Loucy (cell line): ENCODE measurements around the gene MAP4K2.

ENCODE experiments used
- H2AFZ ChIP-seq: fragments of 200-600 bp; sonication (generic); 2 replicates; pipeline ENCODE4 v1.6.0; 2016; ENCODE audit warnings: antibody characterized with exemption, mild to moderate bottlenecking, low read length, moderate library complexity
- H3F3A ChIP-seq: fragments of 200-600 bp; 2 replicates; pipeline ENCODE4 v1.6.0; 2016; ENCODE audit warnings: antibody characterized with exemption, low read depth, mild to moderate bottlenecking
- H3K27me3 ChIP-seq: fragments of 200-600 bp; sonication (generic); 2 replicates; pipeline ENCODE4 v1.6.1; 2014; ENCODE audit warnings: low read length, mild to moderate bottlenecking; ENCODE audit not compliant: insufficient read depth, poor library complexity, severe bottlenecking
- H3K36me3 ChIP-seq: fragments of 200-600 bp; sonication (generic); 2 replicates; pipeline ENCODE4 v1.6.1; 2016; ENCODE audit warnings: low read length; ENCODE audit not compliant: insufficient read depth
- H3K4me1 ChIP-seq: fragments of 200-600 bp; sonication (generic); 2 replicates; pipeline ENCODE4 v1.5.1; 2014; ENCODE audit warnings: low read length, mild to moderate bottlenecking; ENCODE audit not compliant: insufficient read depth, poor library complexity, severe bottlenecking
- H3K4me2 ChIP-seq: fragments of 200-600 bp; sonication (generic); 2 replicates; pipeline ENCODE4 v1.6.0; 2014; ENCODE audit warnings: antibody characterized with exemption, low read length, low read depth, mild to moderate bottlenecking; ENCODE audit not compliant: poor library complexity, severe bottlenecking
- H3K4me3 ChIP-seq: fragments of 200-600 bp; sonication (generic); 2 replicates; pipeline ENCODE4 v1.5.1; 2014; ENCODE audit warnings: low read length, mild to moderate bottlenecking, mixed read lengths; ENCODE audit not compliant: poor library complexity, severe bottlenecking
- H3K79me2 ChIP-seq: fragments of 200-600 bp; sonication (generic); 2 replicates; pipeline ENCODE4 v1.6.1; 2014; ENCODE audit warnings: low read length; ENCODE audit not compliant: insufficient read depth
- H3K9ac ChIP-seq: fragments of 200-600 bp; sonication (generic); 2 replicates; pipeline ENCODE4 v1.6.0; 2014; ENCODE audit warnings: mild to moderate bottlenecking, low read depth, low read length, moderate library complexity; ENCODE audit not compliant: poor library complexity, severe bottlenecking
- H3K9me2 ChIP-seq: fragments of 200-600 bp; sonication (generic); replicated peaks from 2 replicates; pipeline ENCODE4 v1.6.1; 2016; ENCODE audit warnings: low read depth, low read length, mixed read lengths
- H3K9me3 ChIP-seq: fragments of 200-600 bp; sonication (generic); 2 replicates; pipeline ENCODE4 v1.6.1; 2014; ENCODE audit warnings: mild to moderate bottlenecking, antibody characterized with exemption, low read length, low read depth; ENCODE audit not compliant: insufficient read depth
- H4K20me1 ChIP-seq: fragments of 200-600 bp; sonication (generic); 2 replicates; pipeline ENCODE4 v1.6.0; 2014; ENCODE audit warnings: antibody characterized with exemption, low read length, mild to moderate bottlenecking; ENCODE audit not compliant: insufficient read depth, poor library complexity, severe bottlenecking
- EZH2phosphoT487 ChIP-seq: fragments of 200-600 bp; IDR thresholded peaks from 2 replicates; pipeline ENCODE4 v1.6.1; 2018; ENCODE audit warnings: antibody characterized with exemption, mild to moderate bottlenecking, moderate library complexity, borderline replicate concordance
- TF ChIP-seq, protein P1 (sequence below): fragments of 200-600 bp; sonication (generic); conservative IDR thresholded peaks from 2 replicates; pipeline ENCODE4 v1.5.1; 2014; ENCODE audit warnings: mild to moderate bottlenecking, antibody characterized with exemption, low read length

The MAP4K2 gene

DNA sequence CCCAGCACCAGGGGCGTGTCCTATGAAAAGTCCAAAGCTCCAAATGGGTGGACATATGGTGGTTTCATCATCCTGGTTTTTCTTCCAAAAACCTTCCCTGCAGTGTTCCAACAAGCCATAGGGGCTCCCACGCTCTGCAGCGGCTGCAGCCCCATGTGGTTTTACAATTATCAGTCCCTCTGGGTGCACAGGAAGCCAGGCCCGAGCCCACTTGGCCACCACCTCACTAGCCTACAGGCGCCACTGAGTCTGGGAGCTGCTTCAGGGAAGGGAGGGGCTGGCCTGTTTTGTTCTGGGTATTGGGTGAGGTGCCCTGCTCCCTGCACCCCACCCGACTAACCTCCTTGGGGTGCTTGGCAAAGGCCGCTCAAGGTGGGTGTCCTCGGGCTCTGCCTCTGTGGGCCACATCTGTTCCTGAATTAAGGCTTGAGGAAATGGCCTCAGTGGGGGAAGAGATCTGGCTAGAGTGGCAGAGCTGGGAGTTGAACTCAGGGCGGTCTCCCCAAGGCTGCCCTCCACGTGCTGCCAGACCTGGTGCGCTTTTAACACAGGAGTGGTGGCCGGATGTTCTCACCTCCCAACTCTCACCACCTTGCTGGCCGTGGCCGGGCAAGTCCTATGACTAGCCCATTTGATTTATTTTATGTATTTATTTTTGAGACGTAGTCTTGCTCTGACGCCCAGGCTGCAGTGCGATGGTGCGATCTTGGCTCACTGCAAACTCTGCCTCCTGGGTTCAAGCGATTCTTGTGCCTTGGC, 46.8 kb upstream of the MAP4K2 start:
- H3K4me3 ChIP-seq: no peak overlapping the region
- TF ChIP-seq EZH2phosphoT487: no peak
- TF ChIP-seq, protein P1, sequence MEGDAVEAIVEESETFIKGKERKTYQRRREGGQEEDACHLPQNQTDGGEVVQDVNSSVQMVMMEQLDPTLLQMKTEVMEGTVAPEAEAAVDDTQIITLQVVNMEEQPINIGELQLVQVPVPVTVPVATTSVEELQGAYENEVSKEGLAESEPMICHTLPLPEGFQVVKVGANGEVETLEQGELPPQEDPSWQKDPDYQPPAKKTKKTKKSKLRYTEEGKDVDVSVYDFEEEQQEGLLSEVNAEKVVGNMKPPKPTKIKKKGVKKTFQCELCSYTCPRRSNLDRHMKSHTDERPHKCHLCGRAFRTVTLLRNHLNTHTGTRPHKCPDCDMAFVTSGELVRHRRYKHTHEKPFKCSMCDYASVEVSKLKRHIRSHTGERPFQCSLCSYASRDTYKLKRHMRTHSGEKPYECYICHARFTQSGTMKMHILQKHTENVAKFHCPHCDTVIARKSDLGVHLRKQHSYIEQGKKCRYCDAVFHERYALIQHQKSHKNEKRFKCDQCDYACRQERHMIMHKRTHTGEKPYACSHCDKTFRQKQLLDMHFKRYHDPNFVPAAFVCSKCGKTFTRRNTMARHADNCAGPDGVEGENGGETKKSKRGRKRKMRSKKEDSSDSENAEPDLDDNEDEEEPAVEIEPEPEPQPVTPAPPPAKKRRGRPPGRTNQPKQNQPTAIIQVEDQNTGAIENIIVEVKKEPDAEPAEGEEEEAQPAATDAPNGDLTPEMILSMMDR: no peak
- H3K9me3 ChIP-seq: no peaks in the 10 kb centered on the region
- H3K4me2 ChIP-seq: no peak overlapping the region
- H3K27me3 ChIP-seq: no peaks in the 10 kb centered on the region
- no peaks in the 10 kb centered on the region for H3K9me2 ChIP-seq
- H3F3A ChIP-seq: no peaks in the 10 kb centered on the region
- H3K9ac ChIP-seq: no peak overlapping the region
- H4K20me1 ChIP-seq: no peaks in the 10 kb centered on the region
- peaks cover 21% of the 10 kb centered on the region; the same call in 1 of the 2 replicates for H3K36me3 ChIP-seq
- H2AFZ ChIP-seq: no peak overlapping the region
- H3K4me1 ChIP-seq: peaks cover 23% of the 10 kb centered on the region
- H3K79me2 ChIP-seq: no peaks in the 10 kb centered on the region

DNA sequence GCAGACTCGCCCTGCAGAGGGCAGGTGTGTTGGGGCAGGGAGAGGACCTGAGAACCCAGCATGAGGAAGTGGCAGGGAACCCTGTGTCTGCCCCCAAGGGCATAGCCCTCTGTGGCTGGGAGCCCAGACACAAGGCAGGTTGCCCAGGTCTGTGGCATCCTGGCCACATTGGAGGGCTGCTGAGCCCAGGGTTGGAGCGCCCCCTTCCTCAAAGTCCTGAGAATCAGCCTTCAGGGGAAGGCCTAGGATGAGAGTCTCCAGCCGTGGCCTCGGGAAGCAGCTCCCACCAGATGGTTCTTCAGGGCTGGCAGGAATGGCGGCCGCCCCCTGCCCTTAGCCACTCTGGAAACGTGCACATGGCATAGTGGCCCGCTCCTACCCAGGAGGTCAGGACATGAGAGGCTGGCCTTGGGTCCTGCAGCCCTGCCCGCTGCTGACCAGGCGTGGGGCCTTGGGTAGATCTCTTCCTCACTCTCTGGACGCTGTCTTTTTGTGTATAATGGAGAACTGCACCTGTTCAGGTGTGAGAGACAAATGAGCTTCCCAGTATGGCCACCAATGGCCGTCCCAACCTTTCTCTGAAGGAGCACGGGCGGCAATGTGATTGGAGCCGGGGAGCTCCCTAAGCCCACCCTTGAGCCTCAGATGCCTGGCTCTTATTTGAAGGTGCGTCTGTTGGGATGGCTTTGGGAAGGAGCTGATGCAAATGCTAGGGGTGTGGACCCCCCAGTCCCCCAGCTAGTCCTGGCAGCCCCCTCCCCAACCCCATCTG, 46.0 kb upstream of the MAP4K2 start:
- H3K36me3 ChIP-seq: peaks cover 13% of the 10 kb centered on the region; the same call in 1 of the 2 replicates
- no peaks in the 10 kb centered on the region for H3F3A ChIP-seq
- 0 out of 2 replicates have a peak overlapping the region, but pooled peaks have one; percentile 46 for H2AFZ ChIP-seq
- H3K4me3 ChIP-seq: no peak overlapping the region
- TF ChIP-seq, protein P1: peak; percentile 31
- no peak for TF ChIP-seq EZH2phosphoT487
- no peaks in the 10 kb centered on the region for H3K27me3 ChIP-seq
- no peak overlapping the region for H3K9ac ChIP-seq
- peaks cover 23% of the 10 kb centered on the region for H3K4me1 ChIP-seq
- no peak overlapping the region for H3K4me2 ChIP-seq
- no peaks in the 10 kb centered on the region for H3K9me3 ChIP-seq
- no peaks in the 10 kb centered on the region for H4K20me1 ChIP-seq
- H3K9me2 ChIP-seq: no peaks in the 10 kb centered on the region
- no peaks in the 10 kb centered on the region for H3K79me2 ChIP-seq

DNA sequence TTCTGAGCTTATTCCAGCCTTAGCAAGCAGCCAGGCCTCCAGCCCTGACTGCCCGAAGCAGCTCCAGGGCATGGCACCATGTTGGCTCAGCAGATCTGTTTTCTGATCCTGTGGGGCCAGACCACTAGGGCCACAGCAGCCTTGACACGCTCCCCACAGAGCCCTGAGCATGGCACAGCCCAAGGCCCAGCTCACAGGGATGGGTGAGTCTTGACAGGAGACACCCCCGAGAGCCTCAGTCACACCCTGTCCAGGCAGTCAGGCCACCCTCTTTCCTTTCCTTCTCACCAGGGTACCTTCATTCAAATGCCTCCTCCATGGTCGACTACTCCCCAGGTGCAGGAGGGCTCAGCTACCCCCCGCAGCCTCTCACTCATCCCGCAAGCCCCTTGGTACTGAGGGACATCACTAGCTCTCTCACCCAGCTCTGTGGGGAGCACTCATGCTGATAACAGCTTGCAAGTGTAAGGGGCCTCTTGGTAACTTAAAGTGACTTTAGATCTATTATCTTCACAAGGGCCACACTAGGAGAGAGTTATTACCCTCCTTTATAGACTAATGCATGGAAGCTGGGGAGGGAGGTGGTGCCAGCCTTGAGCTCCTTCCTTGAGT, 45.3 kb upstream of the MAP4K2 start:
- no peaks in the 10 kb centered on the region for H3K9me2 ChIP-seq
- TF ChIP-seq, protein P1: no peak
- TF ChIP-seq EZH2phosphoT487: no peak
- H3K4me1 ChIP-seq: peaks cover 21% of the 10 kb centered on the region
- H3F3A ChIP-seq: no peaks in the 10 kb centered on the region
- no peaks in the 10 kb centered on the region for H3K9me3 ChIP-seq
- no peaks in the 10 kb centered on the region for H3K27me3 ChIP-seq
- H3K79me2 ChIP-seq: no peaks in the 10 kb centered on the region
- H2AFZ ChIP-seq: 0 out of 2 replicates have a peak overlapping the region, but pooled peaks have one; percentile 46
- H3K9ac ChIP-seq: no peak overlapping the region
- no peaks in the 10 kb centered on the region for H4K20me1 ChIP-seq
- peaks cover 7% of the 10 kb centered on the region; the same call in 1 of the 2 replicates for H3K36me3 ChIP-seq
- no peak overlapping the region for H3K4me3 ChIP-seq
- H3K4me2 ChIP-seq: no peak overlapping the region
